GM13977 (cell line): ENCODE results near the gene PARD6G.

ENCODE experiments used
- DNase-seq: peaks from one replicate; pipeline ENCODE4 v3.0.0; 2012; ENCODE audit warnings: low spot score
- CTCF ChIP-seq: IDR thresholded peaks from 2 replicates; pipeline ENCODE4 v1.5.1; 2012; ENCODE audit warnings: mild to moderate bottlenecking, control low read depth; ENCODE audit not compliant: insufficient read depth; ENCODE audit errors: extremely low read depth, missing control alignments
- in situ Hi-C: fragments of 300-500 bp; cut with MboI; formaldehyde crosslinking; loops from one replicate; pipeline ENCODE4 v1.12.0; 2022; ENCODE audit warnings: low sequenced_read_pairs, low pct_unique_long_range_greater_than_20kb, mixed read lengths, inconsistent platforms; ENCODE audit not compliant: unreplicated experiment

PARD6G gene

GRCh38 chr18:80183273-80184050, 63.9 kb downstream of the PARD6G start:
- DNase-seq: no peak
- in situ Hi-C loops: no loop called here
- TF ChIP-seq CTCF: no peak

GRCh38 chr18:80182855-80183254, 64.5 kb downstream of the PARD6G start:
- no peak for DNase-seq
- no peak for TF ChIP-seq CTCF
- in situ Hi-C loops: no loop called here

GRCh38 chr18:80181642-80182461, 65.5 kb downstream of the PARD6G start:
- DNase-seq: no peak
- in situ Hi-C loops: no loop called here
- no peak for TF ChIP-seq CTCF

- in situ Hi-C loops: no loop called here
- no peak for DNase-seq
- no peak for TF ChIP-seq CTCF
Observed at GRCh38 chr18:80180778-80181564, 66.3 kb downstream of the PARD6G start.

- in situ Hi-C loops: no loop called here
- no peak for DNase-seq
- TF ChIP-seq CTCF: no peak
Observed at GRCh38 chr18:80179857-80180558, 67.3 kb downstream of the PARD6G start.
